ENCODE results near the gene CLK3.

The CLK3 gene

GRCh38 chr15:74669627-74670026 lies 54.0 kb downstream of the CLK3 start:
- H3K4me1 ChIP-seq (ENCODE audit: insufficient read depth, low read length): peaks cover 1% of the 10 kb centered on the region
- peaks cover 29% of the 10 kb centered on the region for H3K36me3 ChIP-seq (ENCODE audit: insufficient read depth, low read length)
- no peaks in the 10 kb centered on the region for H3K9me3 ChIP-seq (ENCODE audit: low read length)
- no peak overlapping the region for H3K27ac ChIP-seq (ENCODE audit: low read depth, low read length)
- no peak overlapping the region for H3K9ac ChIP-seq (ENCODE audit: low read length)
- H3K27me3 ChIP-seq (ENCODE audit: control insufficient read depth in 1 of 2, insufficient read depth in 2 of 2, low read length in 2 of 2): no peaks in the 10 kb centered on the region
- no peak overlapping the region for H3K4me3 ChIP-seq (ENCODE audit: low read depth in 1 of 2, low read length in 2 of 2)

- Histone ChIP-seq H3K9ac (ENCODE audit: low read length) (no peak overlapping the region), H3K9me3 (ENCODE audit: low read length) (no peaks in the 10 kb centered on the region), H3K27ac (ENCODE audit: low read depth, low read length) (no peak overlapping the region), H3K4me3 (ENCODE audit: low read depth in 1 of 2, low read length in 2 of 2) (no peak overlapping the region), H3K36me3 (ENCODE audit: insufficient read depth, low read length) (peaks cover 29% of the 10 kb centered on the region), H3K27me3 (ENCODE audit: control insufficient read depth in 1 of 2, insufficient read depth in 2 of 2, low read length in 2 of 2) (no peaks in the 10 kb centered on the region), H3K4me1 (ENCODE audit: insufficient read depth, low read length) (no peaks in the 10 kb centered on the region)
Measured at GRCh38 chr15:74674161-74674560, 58.5 kb downstream of the CLK3 start.

DNA sequence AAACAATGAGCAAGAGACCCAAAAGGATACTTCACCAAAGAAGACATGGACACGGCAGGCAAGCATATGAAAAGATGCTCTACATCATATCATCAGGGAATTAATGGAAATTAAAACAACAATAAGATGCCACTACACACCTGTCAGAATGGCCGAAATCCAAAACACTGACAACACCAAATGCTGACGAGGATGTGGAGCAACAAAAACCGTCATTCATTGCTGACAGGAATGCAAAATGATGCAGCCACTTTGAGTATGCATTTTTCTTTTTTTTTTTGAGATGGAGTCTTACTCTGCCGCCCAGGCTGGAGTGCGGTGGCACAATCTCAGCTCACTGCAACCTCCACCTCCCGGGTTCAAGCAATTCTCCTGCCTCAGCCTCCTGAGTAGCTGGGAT lies 61.2 kb downstream of the CLK3 start:
- Histone ChIP-seq H3K27me3 (ENCODE audit: control insufficient read depth in 1 of 2, insufficient read depth in 2 of 2, low read length in 2 of 2) (no peaks in the 10 kb centered on the region), H3K27ac (ENCODE audit: low read depth, low read length) (no peak overlapping the region), H3K36me3 (ENCODE audit: insufficient read depth, low read length) (peaks cover 6% of the 10 kb centered on the region), H3K9me3 (ENCODE audit: low read length) (no peaks in the 10 kb centered on the region), H3K4me1 (ENCODE audit: insufficient read depth, low read length) (no peaks in the 10 kb centered on the region), H3K9ac (ENCODE audit: low read length) (no peak overlapping the region), H3K4me3 (ENCODE audit: low read depth in 1 of 2, low read length in 2 of 2) (no peak overlapping the region)

All from muscle layer of colon (tissue), 2 donors.